DOHH2 (cell line): ENCODE data around the gene CD177.
"Not testable (repeated sequence)": the region's sequence is repeated elsewhere in the genome, so short reads cannot be mapped to it uniquely, and the experiment has no call there.

Experiments used
- H3F3A ChIP-seq: fragments of 200-600 bp; sonication (generic), shearing (Covaris generic); 2 replicates; pipeline ENCODE4 v1.6.0; 2016; ENCODE audit warnings: antibody characterized with exemption, mild to moderate bottlenecking; ENCODE audit not compliant: control insufficient read depth, insufficient read depth
- H3K27ac ChIP-seq: fragments of 200-600 bp; sonication (generic); 2 replicates; pipeline ENCODE4 v1.5.1; 2014; ENCODE audit warnings: low read depth, mild to moderate bottlenecking, low read length, moderate library complexity
- H3K27me3 ChIP-seq: fragments of 200-600 bp; sonication (generic); 2 replicates; pipeline ENCODE4 v1.6.1; 2014; ENCODE audit warnings: mild to moderate bottlenecking, low read length, mixed read lengths; ENCODE audit not compliant: control insufficient read depth
- H3K36me3 ChIP-seq: fragments of 200-600 bp; sonication (generic); 2 replicates; pipeline ENCODE4 v1.6.1; 2014; ENCODE audit warnings: mild to moderate bottlenecking, low read length, moderate library complexity, mixed read lengths; ENCODE audit not compliant: control insufficient read depth
- H3K4me1 ChIP-seq: fragments of 200-600 bp; sonication (generic); 2 replicates; pipeline ENCODE4 v1.6.1; 2014; ENCODE audit warnings: mild to moderate bottlenecking, low read length, mixed read lengths; ENCODE audit not compliant: control insufficient read depth
- H3K4me2 ChIP-seq: fragments of 200-600 bp; sonication (generic); 2 replicates; pipeline ENCODE4 v1.6.0; 2014; ENCODE audit warnings: mild to moderate bottlenecking, low read length, moderate library complexity
- H3K4me3 ChIP-seq: fragments of 200-600 bp; sonication (generic); 2 replicates; pipeline ENCODE4 v1.5.1; 2014; ENCODE audit warnings: mild to moderate bottlenecking, low read length, mixed read lengths
- H3K79me2 ChIP-seq: fragments of 200-600 bp; sonication (generic); 2 replicates; pipeline ENCODE4 v1.6.1; 2014; ENCODE audit warnings: mild to moderate bottlenecking, low read length, mixed read lengths; ENCODE audit not compliant: control insufficient read depth
- H3K9me2 ChIP-seq: fragments of 200-600 bp; sonication (generic); replicated peaks from 2 replicates; pipeline ENCODE4 v1.6.1; 2014; ENCODE audit warnings: mild to moderate bottlenecking, low read length, mixed read lengths; ENCODE audit not compliant: control insufficient read depth
- H3K9me3 ChIP-seq: fragments of 200-600 bp; sonication (generic); 2 replicates; pipeline ENCODE4 v1.6.1; 2014; ENCODE audit warnings: antibody characterized with exemption, low read length, mixed read lengths; ENCODE audit not compliant: control insufficient read depth, insufficient read depth
- H4K20me1 ChIP-seq: fragments of 200-600 bp; sonication (generic); 2 replicates; pipeline ENCODE4 v1.6.0; 2014; ENCODE audit warnings: low read depth, mild to moderate bottlenecking, antibody characterized with exemption, low read length, moderate library complexity; ENCODE audit not compliant: control insufficient read depth, insufficient read depth
- EZH2phosphoT487 ChIP-seq: fragments of 200-600 bp; sonication (generic); IDR thresholded peaks from 2 replicates; pipeline ENCODE4 v1.6.1; 2017; ENCODE audit warnings: borderline replicate concordance, mild to moderate bottlenecking, antibody characterized with exemption, low read length, moderate library complexity, mixed read lengths
- TF ChIP-seq, protein P1 (sequence below): fragments of 200-600 bp; sonication (generic); IDR thresholded peaks from one replicate; pipeline ENCODE4 v1.5.1; 2014; ENCODE audit warnings: antibody characterized with exemption, mild to moderate bottlenecking, low read depth, low read length; ENCODE audit not compliant: poor library complexity, severe bottlenecking

Gene CD177

DNA sequence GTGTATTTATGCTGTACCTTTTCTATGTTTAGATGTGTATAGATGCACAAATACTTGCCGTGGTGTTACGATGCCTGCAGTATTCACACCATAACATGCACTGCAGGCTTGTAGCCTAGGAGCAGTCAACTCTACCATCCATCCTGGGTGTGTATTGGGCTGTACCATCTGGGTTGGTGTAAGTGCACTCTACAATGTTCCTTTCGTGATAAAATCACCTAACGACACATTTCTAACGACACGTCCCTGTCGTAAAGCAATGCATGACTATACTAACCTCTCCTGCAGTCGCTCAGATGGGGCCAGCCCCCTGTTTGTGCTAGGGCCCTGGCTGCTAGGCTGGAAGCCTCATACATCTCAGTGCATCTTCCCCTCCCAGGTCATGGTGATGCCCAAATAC is 18.4 kb downstream of the CD177 start:
- Histone ChIP-seq H3K79me2 (no peaks in the 10 kb centered on the region), H3K4me2 (no peak overlapping the region), H3K27ac (no peak overlapping the region), H3F3A (no peaks in the 10 kb centered on the region), H4K20me1 (no peaks in the 10 kb centered on the region), H3K9me2 (no peaks in the 10 kb centered on the region), H3K9me3 (no peaks in the 10 kb centered on the region), H3K4me3 (no peak overlapping the region), H3K4me1 (no peaks in the 10 kb centered on the region), H3K27me3 (no peaks in the 10 kb centered on the region), H3K36me3 (no peaks in the 10 kb centered on the region)
- TF ChIP-seq, protein P1, sequence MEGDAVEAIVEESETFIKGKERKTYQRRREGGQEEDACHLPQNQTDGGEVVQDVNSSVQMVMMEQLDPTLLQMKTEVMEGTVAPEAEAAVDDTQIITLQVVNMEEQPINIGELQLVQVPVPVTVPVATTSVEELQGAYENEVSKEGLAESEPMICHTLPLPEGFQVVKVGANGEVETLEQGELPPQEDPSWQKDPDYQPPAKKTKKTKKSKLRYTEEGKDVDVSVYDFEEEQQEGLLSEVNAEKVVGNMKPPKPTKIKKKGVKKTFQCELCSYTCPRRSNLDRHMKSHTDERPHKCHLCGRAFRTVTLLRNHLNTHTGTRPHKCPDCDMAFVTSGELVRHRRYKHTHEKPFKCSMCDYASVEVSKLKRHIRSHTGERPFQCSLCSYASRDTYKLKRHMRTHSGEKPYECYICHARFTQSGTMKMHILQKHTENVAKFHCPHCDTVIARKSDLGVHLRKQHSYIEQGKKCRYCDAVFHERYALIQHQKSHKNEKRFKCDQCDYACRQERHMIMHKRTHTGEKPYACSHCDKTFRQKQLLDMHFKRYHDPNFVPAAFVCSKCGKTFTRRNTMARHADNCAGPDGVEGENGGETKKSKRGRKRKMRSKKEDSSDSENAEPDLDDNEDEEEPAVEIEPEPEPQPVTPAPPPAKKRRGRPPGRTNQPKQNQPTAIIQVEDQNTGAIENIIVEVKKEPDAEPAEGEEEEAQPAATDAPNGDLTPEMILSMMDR = no peak
- no peak for TF ChIP-seq EZH2phosphoT487

DNA sequence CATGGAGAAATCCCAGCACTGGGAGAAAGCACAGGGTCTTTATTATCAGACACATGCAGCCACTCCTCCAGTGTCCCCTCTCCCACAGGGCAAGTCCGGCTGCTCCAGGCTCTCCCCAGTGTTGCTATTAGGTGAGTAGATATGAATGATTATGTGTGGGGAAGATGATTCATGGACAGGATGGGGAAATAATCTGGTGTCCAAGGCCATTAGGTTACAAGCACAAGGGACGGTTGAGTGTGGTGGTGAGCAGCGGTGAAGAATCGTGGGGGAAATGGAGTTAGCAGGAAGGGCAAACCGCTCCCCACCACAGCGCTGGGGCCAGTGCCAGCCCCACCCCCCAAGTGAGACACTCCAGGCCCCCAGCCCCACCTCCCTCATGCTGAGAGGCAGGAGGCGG is 19.0 kb downstream of the CD177 start:
- no peaks in the 10 kb centered on the region for H3K9me3 ChIP-seq
- no peaks in the 10 kb centered on the region for H3K9me2 ChIP-seq
- no peak overlapping the region for H3K4me3 ChIP-seq
- H3K4me2 ChIP-seq = no peak overlapping the region
- H3K27ac ChIP-seq = no peak overlapping the region
- H3F3A ChIP-seq = no peaks in the 10 kb centered on the region
- no peaks in the 10 kb centered on the region for H4K20me1 ChIP-seq
- no peaks in the 10 kb centered on the region for H3K4me1 ChIP-seq
- no peak for TF ChIP-seq EZH2phosphoT487
- TF ChIP-seq, protein P1 = no peak
- H3K79me2 ChIP-seq = no peaks in the 10 kb centered on the region
- no peaks in the 10 kb centered on the region for H3K36me3 ChIP-seq
- no peaks in the 10 kb centered on the region for H3K27me3 ChIP-seq

DNA sequence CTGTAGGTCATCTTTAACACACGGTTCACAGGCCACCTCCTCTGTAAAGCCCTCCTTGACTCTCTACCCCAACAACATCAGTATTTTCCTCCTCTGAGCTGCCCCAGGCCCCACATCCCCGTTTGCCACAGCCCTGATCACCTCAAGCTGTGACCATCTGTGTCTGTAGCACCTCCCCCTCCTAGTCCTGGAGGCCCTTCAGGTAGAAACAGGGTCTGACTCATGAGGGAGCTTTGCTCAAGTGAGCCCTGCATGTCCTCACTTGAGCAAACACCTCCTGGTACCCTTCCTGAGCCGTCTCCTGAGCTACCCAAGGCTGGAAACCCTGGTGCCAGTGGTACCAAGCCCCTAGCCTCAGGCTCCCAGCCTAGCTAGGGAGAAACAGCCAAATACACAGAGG is 24.1 kb downstream of the CD177 start:
- H4K20me1 ChIP-seq, H3K27me3 ChIP-seq, H3K4me2 ChIP-seq, H3K4me1 ChIP-seq, H3K27ac ChIP-seq, H3K9me2 ChIP-seq, H3K9me3 ChIP-seq, H3F3A ChIP-seq, H3K79me2 ChIP-seq, H3K36me3 ChIP-seq, H3K4me3 ChIP-seq: not testable (repeated sequence)

DNA sequence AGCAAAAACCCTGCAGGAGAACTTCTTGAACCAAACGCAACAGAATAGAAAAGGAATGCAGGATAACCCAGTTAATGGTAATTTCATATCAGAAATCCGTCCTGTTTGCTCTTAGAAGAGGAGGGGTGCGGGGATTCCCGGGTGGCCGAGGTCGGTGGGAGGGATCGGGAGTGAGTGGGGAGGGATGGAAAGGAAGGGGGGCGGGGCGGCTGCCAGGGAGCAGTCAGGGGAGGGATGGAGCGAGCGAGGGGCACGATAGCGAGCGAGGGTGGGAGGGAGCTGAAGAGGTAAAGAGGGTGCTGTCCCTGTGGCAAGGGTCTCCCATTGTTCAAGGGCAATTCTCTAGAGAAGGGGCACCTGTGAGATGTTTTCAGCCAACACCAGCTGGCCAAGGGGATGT is 26.5 kb downstream of the CD177 start:
- H3K4me3 ChIP-seq = no peak overlapping the region
- no peak overlapping the region for H3K27ac ChIP-seq
- no peak overlapping the region for H3K4me2 ChIP-seq

More for the DNA sequence above, 26.5 kb downstream of the CD177 start:
- Histone ChIP-seq H3F3A (no peaks in the 10 kb centered on the region), H3K4me1 (no peaks in the 10 kb centered on the region), H3K9me2 (no peaks in the 10 kb centered on the region), H4K20me1 (no peaks in the 10 kb centered on the region), H3K79me2 (no peaks in the 10 kb centered on the region), H3K36me3 (no peaks in the 10 kb centered on the region), H3K9me3 (no peaks in the 10 kb centered on the region), H3K27me3 (no peaks in the 10 kb centered on the region)
- no peak for TF ChIP-seq EZH2phosphoT487
- TF ChIP-seq, protein P1 = no peak
